ENCODE results near the gene NCS1. TPM values are rescaled to one million over a fixed set of nuclear protein-coding genes. Genes with fewer than 3 reads are reported as not detected.

NCS1 gene
- total RNA-seq, 1 donor from 2014 or later: 32.8 TPM

- peaks cover 7% of the 10 kb centered on the region for H3K4me1 Mint-ChIP-seq (ENCODE audit: unreplicated experiment)
- DNase-seq (ENCODE audit: extremely low spot score, unreplicated experiment): no peak
- no peak for TF ChIP-seq CTCF (conservative IDR thresholded peaks at IDR 0.05)
- H3K27ac Mint-ChIP-seq: no peak overlapping the region
- H3K36me3 Mint-ChIP-seq: peaks cover 10% of the 10 kb centered on the region
- no peaks in the 10 kb centered on the region for H3K27me3 Mint-ChIP-seq
- peaks cover 5% of the 10 kb centered on the region for H3K9me3 Mint-ChIP-seq
- H3K4me3 Mint-ChIP-seq: no peak overlapping the region
Measured at GRCh38 chr9:130222833-130223232, 50.6 kb downstream of the NCS1 start.

- Mint-ChIP-seq H3K4me1 (ENCODE audit: unreplicated experiment) (peaks cover 6% of the 10 kb centered on the region), H3K27ac (no peak overlapping the region), H3K36me3 (peaks cover 16% of the 10 kb centered on the region), H3K27me3 (no peaks in the 10 kb centered on the region), H3K9me3 (peaks cover 5% of the 10 kb centered on the region), H3K4me3 (no peak overlapping the region)
- DNase-seq (ENCODE audit: extremely low spot score, unreplicated experiment): no peak
- no peak for TF ChIP-seq CTCF (conservative IDR thresholded peaks at IDR 0.05)
Measured at GRCh38 chr9:130225071-130225470, 52.9 kb downstream of the NCS1 start.

GRCh38 chr9:130225586-130225985, 53.4 kb downstream of the NCS1 start:
- peaks cover under 1% of the 10 kb centered on the region for H3K4me1 Mint-ChIP-seq (ENCODE audit: unreplicated experiment)

GRCh38 chr9:130226112-130226511, 53.9 kb downstream of the NCS1 start:
- no peak for DNase-seq (ENCODE audit: extremely low spot score, unreplicated experiment)
- H3K27me3 Mint-ChIP-seq: no peaks in the 10 kb centered on the region
- H3K36me3 Mint-ChIP-seq: peaks cover 16% of the 10 kb centered on the region
- H3K27ac Mint-ChIP-seq: no peak overlapping the region
- H3K9me3 Mint-ChIP-seq: peaks cover 5% of the 10 kb centered on the region
- no peak for TF ChIP-seq CTCF (conservative IDR thresholded peaks at IDR 0.05)
- H3K4me3 Mint-ChIP-seq: no peak overlapping the region
- no peaks in the 10 kb centered on the region for H3K4me1 Mint-ChIP-seq (ENCODE audit: unreplicated experiment)

More at GRCh38 chr9:130225586-130225985, 53.4 kb downstream of the NCS1 start:
- TF ChIP-seq CTCF (conservative IDR thresholded peaks at IDR 0.05): no peak
- Mint-ChIP-seq H3K4me3 (no peak overlapping the region), H3K36me3 (peaks cover 16% of the 10 kb centered on the region), H3K9me3 (peaks cover 5% of the 10 kb centered on the region), H3K27ac (no peak overlapping the region), H3K27me3 (no peaks in the 10 kb centered on the region)
- no peak for DNase-seq (ENCODE audit: extremely low spot score, unreplicated experiment)

- no peak for TF ChIP-seq CTCF (conservative IDR thresholded peaks at IDR 0.05)
- H3K36me3 Mint-ChIP-seq: peaks cover 16% of the 10 kb centered on the region
- no peaks in the 10 kb centered on the region for H3K27me3 Mint-ChIP-seq
- peaks cover 5% of the 10 kb centered on the region for H3K9me3 Mint-ChIP-seq
- no peak overlapping the region for H3K4me3 Mint-ChIP-seq
- no peaks in the 10 kb centered on the region for H3K4me1 Mint-ChIP-seq (ENCODE audit: unreplicated experiment)
- DNase-seq (ENCODE audit: extremely low spot score, unreplicated experiment): no peak
- no peak overlapping the region for H3K27ac Mint-ChIP-seq
Measured at GRCh38 chr9:130227833-130228232, 55.6 kb downstream of the NCS1 start.

- no peak for TF ChIP-seq CTCF (conservative IDR thresholded peaks at IDR 0.05)
- Mint-ChIP-seq H3K4me1 (ENCODE audit: unreplicated experiment) (no peaks in the 10 kb centered on the region), H3K36me3 (peaks cover 19% of the 10 kb centered on the region), H3K4me3 (no peak overlapping the region), H3K27ac (no peak overlapping the region), H3K9me3 (peaks cover 5% of the 10 kb centered on the region), H3K27me3 (no peaks in the 10 kb centered on the region)
- DNase-seq (ENCODE audit: extremely low spot score, unreplicated experiment): no peak
Measured at GRCh38 chr9:130229759-130230158, 57.6 kb downstream of the NCS1 start.
